H1 (cell line): ENCODE measurements around the gene ASXL2.
"Not testable (repeated sequence)": the region's sequence is repeated elsewhere in the genome, so short reads cannot be mapped to it uniquely, and the experiment has no call there.

Experiments
- BACH1 ChIP-seq: IDR thresholded peaks from 2 replicates; pipeline ENCODE4 v1.6.1; 2012; ENCODE audit warnings: low read length, improper control_type of control experiment
- EP300 ChIP-seq, 2 experiments: IDR thresholded peaks; 1 replicate in 1 of 2; 2 replicates in 1 of 2; pipeline ENCODE4 v1.6.1; 2011 to 2012; ENCODE audit warnings: low read depth in 2 of 2, low read length in 2 of 2, mild to moderate bottlenecking in 2 of 2, borderline replicate concordance in 1 of 2, inconsistent platforms in 1 of 2, moderate library complexity in 1 of 2
- EZH2 ChIP-seq: fragments of 200-600 bp; sonication (generic); IDR thresholded peaks from 2 replicates; pipeline ENCODE4 v1.7.1; 2012; ENCODE audit warnings: low read depth, mild to moderate bottlenecking, moderate library complexity, low read length, inconsistent platforms; ENCODE audit not compliant: severe bottlenecking
- MAFK ChIP-seq: IDR thresholded peaks from 2 replicates; pipeline ENCODE4 v1.6.1; 2012; ENCODE audit warnings: low read depth, mild to moderate bottlenecking, improper control_type of control experiment, low read length
- SP2 ChIP-seq: IDR thresholded peaks from 2 replicates; pipeline ENCODE4 v1.6.1; 2012; ENCODE audit warnings: mild to moderate bottlenecking, low read length, inconsistent platforms
- TF ChIP-seq, protein P1 (sequence below): fragments of 300-600 bp; sonication (generic); IDR thresholded peaks from 2 replicates; pipeline ENCODE4 v1.7.1; 2012; ENCODE audit warnings: low read length, moderate library complexity, mild to moderate bottlenecking, inconsistent platforms; ENCODE audit not compliant: insufficient replicate concordance
- TF ChIP-seq, protein P2 (sequence below), 3 experiments: IDR thresholded peaks; 1 replicate in 2 of 3; 2 replicates in 1 of 3; pipeline versions ENCODE4 v1.5.1 to v1.6.1; 2011; ENCODE audit warnings: low read length in 3 of 3, mild to moderate bottlenecking in 3 of 3, inconsistent platforms in 2 of 3, low read depth in 1 of 3, moderate library complexity in 1 of 3; ENCODE audit not compliant: insufficient read depth in 1 of 3; ENCODE audit errors: control extremely low read depth in 1 of 3

DNA sequence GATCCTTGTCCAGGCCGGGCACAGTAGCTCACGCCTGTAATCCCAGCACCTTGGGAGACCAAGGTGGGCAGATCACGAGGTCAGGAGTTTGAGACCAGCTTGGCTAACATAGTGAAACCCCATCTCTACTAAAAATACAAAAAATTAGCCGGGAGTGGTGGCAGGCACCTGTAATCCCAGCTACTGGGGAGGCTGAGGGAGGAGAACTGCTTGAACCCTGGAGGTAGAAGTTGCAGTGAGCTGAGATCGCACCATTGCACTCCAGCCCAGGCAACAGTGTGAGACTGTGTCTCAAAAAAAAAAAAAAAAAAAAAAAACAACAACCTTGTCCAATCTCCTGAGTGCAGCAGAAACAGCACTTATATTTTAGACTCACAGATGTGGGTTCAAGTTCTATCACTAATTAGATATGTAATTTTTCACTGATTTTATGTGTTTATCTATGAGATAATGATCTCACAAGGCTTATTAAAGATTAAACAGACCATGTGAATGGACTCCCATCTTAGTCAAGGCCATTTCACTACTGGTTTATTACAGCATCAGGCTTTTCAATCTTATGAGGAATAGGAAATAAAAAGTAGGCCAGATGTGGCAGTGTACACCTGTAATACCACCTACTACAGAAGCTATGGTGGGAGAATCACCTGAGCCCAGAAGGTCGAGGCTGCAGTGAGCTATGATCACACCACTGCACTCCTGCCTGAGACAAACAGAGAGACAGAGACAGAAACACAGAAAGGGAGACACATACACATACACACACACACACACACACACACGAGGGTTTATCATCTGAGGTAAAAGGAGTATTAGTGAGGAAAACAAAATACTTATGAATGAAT, 49.5 kb downstream of the ASXL2 start:
- TF ChIP-seq EP300 (IDR thresholded peaks at IDR 0.05; ENCODE audit: borderline replicate concordance in 1 of 2, low read depth in 2 of 2, low read length in 2 of 2); BACH1; SP2; EZH2; MAFK: not testable (repeated sequence)
- TF ChIP-seq, protein P1, sequence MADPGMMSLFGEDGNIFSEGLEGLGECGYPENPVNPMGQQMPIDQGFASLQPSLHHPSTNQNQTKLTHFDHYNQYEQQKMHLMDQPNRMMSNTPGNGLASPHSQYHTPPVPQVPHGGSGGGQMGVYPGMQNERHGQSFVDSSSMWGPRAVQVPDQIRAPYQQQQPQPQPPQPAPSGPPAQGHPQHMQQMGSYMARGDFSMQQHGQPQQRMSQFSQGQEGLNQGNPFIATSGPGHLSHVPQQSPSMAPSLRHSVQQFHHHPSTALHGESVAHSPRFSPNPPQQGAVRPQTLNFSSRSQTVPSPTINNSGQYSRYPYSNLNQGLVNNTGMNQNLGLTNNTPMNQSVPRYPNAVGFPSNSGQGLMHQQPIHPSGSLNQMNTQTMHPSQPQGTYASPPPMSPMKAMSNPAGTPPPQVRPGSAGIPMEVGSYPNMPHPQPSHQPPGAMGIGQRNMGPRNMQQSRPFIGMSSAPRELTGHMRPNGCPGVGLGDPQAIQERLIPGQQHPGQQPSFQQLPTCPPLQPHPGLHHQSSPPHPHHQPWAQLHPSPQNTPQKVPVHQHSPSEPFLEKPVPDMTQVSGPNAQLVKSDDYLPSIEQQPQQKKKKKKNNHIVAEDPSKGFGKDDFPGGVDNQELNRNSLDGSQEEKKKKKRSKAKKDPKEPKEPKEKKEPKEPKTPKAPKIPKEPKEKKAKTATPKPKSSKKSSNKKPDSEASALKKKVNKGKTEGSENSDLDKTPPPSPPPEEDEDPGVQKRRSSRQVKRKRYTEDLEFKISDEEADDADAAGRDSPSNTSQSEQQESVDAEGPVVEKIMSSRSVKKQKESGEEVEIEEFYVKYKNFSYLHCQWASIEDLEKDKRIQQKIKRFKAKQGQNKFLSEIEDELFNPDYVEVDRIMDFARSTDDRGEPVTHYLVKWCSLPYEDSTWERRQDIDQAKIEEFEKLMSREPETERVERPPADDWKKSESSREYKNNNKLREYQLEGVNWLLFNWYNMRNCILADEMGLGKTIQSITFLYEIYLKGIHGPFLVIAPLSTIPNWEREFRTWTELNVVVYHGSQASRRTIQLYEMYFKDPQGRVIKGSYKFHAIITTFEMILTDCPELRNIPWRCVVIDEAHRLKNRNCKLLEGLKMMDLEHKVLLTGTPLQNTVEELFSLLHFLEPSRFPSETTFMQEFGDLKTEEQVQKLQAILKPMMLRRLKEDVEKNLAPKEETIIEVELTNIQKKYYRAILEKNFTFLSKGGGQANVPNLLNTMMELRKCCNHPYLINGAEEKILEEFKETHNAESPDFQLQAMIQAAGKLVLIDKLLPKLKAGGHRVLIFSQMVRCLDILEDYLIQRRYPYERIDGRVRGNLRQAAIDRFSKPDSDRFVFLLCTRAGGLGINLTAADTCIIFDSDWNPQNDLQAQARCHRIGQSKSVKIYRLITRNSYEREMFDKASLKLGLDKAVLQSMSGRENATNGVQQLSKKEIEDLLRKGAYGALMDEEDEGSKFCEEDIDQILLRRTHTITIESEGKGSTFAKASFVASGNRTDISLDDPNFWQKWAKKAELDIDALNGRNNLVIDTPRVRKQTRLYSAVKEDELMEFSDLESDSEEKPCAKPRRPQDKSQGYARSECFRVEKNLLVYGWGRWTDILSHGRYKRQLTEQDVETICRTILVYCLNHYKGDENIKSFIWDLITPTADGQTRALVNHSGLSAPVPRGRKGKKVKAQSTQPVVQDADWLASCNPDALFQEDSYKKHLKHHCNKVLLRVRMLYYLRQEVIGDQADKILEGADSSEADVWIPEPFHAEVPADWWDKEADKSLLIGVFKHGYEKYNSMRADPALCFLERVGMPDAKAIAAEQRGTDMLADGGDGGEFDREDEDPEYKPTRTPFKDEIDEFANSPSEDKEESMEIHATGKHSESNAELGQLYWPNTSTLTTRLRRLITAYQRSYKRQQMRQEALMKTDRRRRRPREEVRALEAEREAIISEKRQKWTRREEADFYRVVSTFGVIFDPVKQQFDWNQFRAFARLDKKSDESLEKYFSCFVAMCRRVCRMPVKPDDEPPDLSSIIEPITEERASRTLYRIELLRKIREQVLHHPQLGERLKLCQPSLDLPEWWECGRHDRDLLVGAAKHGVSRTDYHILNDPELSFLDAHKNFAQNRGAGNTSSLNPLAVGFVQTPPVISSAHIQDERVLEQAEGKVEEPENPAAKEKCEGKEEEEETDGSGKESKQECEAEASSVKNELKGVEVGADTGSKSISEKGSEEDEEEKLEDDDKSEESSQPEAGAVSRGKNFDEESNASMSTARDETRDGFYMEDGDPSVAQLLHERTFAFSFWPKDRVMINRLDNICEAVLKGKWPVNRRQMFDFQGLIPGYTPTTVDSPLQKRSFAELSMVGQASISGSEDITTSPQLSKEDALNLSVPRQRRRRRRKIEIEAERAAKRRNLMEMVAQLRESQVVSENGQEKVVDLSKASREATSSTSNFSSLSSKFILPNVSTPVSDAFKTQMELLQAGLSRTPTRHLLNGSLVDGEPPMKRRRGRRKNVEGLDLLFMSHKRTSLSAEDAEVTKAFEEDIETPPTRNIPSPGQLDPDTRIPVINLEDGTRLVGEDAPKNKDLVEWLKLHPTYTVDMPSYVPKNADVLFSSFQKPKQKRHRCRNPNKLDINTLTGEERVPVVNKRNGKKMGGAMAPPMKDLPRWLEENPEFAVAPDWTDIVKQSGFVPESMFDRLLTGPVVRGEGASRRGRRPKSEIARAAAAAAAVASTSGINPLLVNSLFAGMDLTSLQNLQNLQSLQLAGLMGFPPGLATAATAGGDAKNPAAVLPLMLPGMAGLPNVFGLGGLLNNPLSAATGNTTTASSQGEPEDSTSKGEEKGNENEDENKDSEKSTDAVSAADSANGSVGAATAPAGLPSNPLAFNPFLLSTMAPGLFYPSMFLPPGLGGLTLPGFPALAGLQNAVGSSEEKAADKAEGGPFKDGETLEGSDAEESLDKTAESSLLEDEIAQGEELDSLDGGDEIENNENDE: not testable (repeated sequence)
- TF ChIP-seq, protein P2, sequence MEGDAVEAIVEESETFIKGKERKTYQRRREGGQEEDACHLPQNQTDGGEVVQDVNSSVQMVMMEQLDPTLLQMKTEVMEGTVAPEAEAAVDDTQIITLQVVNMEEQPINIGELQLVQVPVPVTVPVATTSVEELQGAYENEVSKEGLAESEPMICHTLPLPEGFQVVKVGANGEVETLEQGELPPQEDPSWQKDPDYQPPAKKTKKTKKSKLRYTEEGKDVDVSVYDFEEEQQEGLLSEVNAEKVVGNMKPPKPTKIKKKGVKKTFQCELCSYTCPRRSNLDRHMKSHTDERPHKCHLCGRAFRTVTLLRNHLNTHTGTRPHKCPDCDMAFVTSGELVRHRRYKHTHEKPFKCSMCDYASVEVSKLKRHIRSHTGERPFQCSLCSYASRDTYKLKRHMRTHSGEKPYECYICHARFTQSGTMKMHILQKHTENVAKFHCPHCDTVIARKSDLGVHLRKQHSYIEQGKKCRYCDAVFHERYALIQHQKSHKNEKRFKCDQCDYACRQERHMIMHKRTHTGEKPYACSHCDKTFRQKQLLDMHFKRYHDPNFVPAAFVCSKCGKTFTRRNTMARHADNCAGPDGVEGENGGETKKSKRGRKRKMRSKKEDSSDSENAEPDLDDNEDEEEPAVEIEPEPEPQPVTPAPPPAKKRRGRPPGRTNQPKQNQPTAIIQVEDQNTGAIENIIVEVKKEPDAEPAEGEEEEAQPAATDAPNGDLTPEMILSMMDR (IDR thresholded peaks at IDR 0.05; ENCODE audit: control extremely low read depth in 1 of 3, insufficient read depth in 1 of 3, low read depth in 1 of 3, low read length in 3 of 3): not testable (repeated sequence)
